Stimulated activated CD8-positive, alpha-beta memory T cell treated with anti-CD3 and anti-CD28 coated beads, Interleukin-7, amount 100 ng/mL, for 1 hour (primary cell): Measurements from ENCODE around the gene KRTAP1-1.
"Not testable (repeated sequence)": the region's sequence is repeated elsewhere in the genome, so short reads cannot be mapped to it uniquely, and the experiment has no call there.

Experiments
- DNase-seq, 2 donors: peaks; one replicate each; pipeline ENCODE4 v3.0.0-alpha.2; 2020; ENCODE audit warnings: low read depth in 2 of 2

The KRTAP1-1 gene

DNA sequence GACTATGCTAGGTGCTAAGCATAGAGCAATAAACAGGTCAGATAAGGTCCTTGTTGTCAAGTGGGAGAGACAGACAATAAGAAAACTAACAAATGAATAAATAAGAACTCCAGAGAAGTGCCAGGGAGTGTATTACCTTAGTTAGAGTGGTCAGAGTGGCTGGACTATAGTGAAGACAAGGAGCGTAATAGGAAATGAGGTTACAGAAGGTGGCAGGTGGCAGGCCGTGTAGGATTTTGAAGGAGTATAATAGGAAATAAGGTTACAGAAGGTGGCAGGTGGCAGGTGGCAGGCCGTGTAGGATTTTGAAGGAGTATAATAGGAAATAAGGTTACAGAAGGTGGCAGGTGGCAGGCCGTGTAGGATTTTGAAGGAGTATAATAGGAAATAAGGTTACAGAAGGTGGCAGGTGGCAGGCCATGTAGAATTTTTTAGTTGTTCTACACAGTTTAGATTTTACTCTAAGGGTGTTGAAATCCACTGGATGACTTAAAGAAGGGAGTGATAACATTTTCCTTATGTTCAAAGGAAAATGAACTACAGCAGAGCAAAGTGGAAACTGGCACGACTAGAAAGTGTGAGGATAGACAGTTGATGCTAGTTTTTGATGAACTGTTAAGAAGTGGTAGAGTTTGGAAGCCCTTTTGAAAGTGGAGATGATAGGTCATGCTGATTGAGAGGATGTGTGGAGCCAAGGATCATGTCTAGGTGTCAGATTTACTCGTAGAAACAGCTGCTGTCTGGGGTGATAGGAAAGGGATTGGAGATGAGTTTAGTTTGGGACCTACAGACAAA lies 28.7 kb downstream of the KRTAP1-1 start:
- no peak for DNase-seq

DNA sequence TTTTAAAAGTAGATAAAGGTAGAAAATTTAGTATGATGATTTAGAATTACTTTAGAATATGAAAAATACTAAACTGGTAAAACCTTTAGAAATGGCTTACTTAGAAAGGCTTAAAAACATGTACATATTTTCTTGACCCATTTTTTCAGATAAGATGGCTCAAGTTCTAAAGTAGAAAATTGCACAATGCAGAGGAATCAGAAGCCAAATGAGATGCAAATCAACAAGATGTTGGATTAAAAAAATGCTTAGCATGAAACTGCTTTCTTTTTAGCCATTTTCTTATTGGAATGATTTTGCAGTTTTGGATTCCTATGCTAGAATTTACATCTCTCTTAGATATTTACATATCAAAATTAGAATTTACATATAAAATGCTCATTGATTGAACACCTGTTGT lies 30.8 kb downstream of the KRTAP1-1 start:
- DNase-seq, result no peak

DNA sequence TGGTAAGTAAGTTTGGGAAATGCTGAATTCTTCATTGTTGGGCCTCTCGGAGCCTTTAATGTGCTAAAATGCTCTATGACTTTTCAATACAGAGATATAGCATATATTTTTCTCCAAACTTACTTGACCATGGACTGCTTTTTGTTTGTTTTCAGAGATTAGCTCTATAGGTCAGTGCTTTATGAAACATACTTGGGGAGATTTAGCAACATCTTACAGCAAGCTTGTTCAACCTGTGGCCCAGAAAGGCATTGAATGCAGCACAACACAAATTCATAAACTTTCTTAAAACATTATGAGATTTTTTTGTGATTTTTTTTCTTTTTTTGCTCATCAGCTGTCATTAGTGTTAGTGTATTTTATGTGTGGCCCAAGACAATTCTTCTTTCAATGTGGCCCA lies 31.3 kb downstream of the KRTAP1-1 start:
- no peak for DNase-seq

DNA sequence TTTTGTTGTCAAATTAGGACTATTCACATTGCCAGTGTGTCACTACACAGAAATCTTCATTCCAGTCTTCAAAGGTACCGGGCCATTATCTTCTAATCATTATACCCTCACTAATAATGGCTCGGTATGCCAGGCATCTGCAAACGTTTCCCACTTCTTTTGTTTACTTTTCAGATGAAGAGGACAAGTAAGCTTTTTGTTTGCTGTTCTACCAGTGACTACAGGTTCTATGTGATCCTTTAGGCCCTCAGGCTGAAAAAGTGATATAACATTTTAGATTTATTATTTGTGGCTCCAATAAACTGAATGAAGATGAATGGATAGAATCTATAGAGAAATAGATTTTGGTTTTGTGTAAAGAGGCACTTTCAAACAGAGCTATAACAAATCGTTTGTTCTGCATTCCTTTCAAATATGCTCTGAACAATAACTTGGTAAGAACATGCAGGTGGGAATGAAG lies 31.9 kb downstream of the KRTAP1-1 start:
- no peak for DNase-seq

DNA sequence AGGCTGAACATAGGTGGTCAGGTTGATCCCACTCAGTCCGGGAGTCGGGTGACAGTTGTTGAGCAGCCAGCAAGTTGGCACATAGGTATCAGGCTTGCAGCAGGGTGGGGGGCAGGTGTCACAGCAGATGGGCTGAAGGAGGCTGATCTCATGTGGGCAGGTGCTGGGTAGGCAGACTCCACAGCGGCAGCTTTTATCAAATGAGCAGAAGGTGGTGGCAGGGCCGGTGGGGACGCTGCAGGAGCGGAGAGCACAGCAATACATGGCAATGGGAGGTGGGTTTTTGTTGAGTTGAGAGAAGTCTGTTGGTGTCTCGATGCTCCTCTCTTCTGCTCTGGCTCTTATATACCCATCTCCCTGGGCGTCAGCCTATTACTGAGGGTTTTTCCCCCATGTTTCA lies 32.4 kb downstream of the KRTAP1-1 start, which contains the start of gene KRTAP3-1:
Gene KRTAP3-1 (minus strand): TSS at position 318 of the 400 bp plus-strand sequence. CDS start 54 bp downstream, at position 264.
- no peak for DNase-seq

DNA sequence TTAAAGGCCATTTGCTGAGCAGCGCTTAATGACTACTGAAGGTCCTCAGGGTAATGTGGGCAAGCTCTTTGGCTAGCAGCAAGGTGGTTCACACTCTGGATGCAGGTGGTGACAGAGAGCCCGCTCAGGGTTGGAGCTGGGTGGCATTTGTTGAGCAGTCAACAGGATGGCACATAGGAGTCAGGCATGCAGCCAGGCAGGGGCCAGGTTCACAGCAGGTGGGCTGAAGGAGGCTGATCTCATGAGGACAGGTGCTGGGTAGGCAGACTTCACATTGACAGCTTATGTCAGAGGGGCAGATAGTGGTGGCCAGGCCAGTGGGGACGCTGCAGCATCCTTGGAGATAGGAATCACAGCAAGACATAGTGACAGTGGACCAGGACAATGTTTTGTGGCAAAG lies 36.9 kb downstream of the KRTAP1-1 start:
- no peak for DNase-seq

DNA sequence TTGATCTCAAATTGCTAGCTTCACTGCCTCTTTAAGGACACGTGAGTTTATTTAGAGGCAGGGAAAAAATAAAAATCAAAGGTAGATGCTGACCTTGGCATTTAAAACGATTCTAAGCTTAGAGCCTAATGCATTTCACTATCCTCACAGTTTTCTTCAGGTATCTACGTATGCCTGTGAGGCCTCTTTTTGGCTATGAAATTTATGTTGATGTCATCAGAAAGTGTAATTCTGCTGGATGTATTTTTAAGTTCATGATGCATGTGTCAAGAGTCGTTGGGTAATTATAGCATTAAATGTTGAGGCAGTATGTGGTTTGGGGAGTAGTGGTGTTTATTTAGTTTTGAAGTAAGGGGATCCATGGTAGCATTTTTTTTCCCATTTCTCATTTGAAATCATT lies 37.3 kb downstream of the KRTAP1-1 start:
- DNase-seq, result no peak

DNA sequence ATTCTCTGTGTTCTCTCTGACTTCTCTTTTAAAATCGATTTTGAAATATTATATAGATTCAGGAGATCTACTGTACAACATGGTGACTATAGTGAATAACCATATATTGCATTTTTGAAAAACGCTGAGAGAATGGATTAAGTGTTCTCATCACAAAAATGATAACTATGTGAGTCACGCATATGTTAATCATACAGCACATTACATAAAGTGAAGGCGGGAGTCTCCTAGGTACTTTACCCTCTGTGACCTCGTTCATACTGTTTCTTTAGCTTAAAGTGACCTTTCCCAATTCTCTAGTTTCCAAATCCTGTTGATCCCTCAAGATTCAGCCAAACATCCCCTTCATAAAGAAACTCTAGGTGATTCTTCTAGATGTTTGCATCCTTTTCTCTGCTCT lies 38.4 kb downstream of the KRTAP1-1 start:
- no peak for DNase-seq

DNA sequence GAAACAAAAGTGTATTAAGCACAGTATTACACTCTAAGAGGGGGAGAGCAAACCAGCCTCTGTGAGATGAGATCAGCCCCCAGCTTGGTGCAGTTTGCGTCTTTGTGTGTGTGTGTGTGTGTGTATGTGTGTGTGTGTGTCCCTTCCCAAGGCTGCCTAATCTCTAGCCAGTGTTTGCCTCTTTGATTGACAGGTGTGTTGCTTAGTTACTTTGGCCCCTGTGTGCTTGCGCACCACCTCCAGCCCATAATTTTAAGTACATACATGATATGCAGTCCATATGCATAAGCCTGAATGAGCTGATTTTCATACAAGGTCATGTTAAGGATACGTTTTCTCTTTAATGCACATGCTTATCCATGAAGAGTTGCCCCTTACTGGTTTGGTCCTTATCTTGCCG lies 39.5 kb downstream of the KRTAP1-1 start:
- DNase-seq, result no peak

DNA sequence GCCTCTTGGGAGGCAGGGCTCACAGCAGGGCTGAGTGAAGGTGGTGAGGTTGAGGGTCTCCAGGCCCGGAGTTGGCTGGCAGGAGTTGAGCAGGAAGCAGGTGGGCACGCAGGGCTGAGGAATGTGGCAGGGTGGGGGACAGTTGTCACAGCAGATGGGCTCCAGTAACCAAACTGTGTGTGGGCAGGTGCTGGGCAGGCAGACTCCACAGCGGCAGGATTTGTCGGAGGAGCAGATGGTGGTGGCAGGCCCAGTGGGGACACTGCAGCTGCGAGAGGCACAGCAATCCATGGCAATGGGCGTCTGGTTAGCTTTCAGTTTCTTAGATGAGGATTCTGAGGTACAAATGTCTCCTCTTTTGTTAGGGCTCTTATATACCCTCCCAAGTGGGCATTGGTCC lies 41.7 kb downstream of the KRTAP1-1 start, which contains the start of gene KRTAP3-2:
Gene KRTAP3-2 (minus strand): TSS at position 344 of the 400 bp plus-strand sequence. CDS start 53 bp downstream, at position 291.
- not testable (repeated sequence) for DNase-seq

DNA sequence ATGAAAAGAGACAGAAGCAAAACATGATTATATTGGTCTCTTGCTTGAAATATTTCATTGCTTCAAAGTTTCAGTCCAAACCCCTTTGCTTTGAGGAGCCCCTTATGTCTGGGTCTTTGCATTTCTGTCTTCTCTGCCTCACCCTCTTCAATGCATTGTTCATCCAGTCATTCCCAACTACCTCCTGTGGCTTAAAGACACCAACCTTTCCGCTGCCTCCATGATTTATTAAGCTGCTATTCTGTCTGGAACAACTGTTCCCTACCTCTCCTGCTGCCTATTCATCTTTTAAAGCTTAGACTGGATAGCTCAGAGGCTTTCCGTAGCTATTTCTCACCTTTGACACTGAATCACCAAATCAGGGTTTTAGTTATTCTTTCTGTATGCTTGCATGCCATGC lies 43.9 kb downstream of the KRTAP1-1 start:
- DNase-seq, result no peak

DNA sequence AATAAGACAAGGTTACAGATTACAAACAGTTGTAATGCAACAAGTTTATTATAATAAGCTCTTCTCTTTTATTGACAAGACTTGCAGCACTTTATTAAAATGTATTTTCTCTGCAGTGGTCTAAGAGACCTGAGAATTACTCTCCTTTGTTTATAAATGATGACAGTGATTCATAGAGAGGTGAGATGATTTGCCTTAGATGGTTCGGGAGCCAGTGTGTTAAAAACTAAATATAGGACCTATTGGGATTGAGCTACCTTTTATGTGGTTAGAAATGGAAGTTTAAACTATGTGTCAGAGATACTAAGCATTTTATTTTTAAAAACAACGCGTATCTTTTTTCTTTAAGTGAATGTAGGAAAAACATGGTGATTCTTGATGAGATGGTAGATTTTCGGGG lies 44.4 kb downstream of the KRTAP1-1 start:
- no peak for DNase-seq

DNA sequence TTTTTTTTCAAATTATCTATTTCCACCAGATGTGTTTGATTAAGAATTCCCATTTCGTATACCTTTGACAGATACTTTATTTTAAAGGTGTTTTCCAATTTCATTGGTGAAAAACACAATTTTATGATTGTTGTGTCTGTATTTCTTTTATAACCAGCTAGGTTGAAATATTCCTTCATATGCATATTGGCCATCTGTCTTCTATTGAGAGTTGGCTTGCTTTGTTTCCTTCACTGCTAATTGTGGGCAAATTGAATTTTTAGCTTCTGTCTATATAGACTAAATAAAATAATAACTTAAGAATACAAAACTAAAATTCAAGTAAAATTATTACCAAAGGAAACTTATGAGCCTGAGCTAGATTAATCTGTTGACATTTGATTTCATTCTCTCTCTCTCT lies 46.1 kb downstream of the KRTAP1-1 start:
- no peak for DNase-seq

DNA sequence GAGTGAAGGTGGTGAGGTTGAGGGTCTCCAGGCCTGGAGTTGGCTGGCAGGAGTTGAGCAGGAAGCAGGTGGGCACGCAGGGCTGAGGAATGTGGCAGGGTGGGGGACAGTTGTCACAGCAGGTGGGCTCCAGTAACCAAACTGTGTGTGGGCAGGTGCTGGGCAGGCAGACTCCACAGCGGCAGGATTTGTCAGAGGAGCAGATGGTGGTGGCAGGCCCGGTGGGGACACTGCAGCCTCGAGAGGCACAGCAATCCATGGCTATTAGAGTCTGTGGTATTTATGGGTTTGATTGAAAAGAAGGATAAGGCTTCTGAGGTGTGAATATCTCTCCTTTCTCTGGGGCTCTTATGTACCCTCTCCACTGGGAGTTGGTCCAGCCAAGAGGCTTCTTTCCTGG lies 47.4 kb downstream of the KRTAP1-1 start, which contains the start of gene KRTAP3-3:
Gene KRTAP3-3 (minus strand): TSS at position 326 of the 400 bp plus-strand sequence. CDS start 67 bp downstream, at position 259.
- no peak for DNase-seq

DNA sequence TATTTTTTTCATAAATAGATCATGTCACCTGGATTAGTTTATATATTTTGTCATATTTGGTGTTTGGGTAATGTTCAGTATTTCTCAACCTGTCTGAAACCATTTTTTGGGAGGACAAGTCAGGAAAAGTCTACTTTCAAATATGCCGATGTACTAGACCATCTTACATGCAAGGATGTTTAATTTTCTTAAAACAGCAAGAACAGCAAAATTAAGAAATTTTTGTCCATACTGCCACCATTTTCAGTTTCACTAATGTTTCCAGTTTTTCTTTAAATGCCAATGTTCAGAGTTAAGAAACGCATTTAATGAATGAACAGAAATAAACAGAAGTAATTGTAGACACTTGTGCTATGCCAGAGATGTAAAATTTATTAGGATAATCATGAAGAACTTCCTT lies 48.2 kb downstream of the KRTAP1-1 start:
- no peak for DNase-seq

DNA sequence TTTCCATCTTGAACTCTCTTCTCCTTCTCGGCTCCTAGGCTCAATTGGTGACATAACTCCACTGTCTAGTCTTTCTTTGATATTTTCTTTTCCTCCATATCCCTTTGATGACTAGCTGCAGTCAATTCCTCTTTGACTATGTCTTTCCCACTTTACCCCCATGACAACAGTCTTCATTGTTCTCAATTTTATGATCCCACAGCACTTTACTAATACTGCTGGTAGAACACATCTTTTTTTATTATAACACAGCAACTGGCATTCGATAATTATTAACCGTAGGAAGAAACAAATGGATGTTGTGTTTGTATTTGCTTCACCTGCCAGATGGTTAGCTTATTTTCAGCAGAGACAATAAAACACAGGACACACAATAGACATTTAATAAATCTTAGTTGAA lies 48.6 kb downstream of the KRTAP1-1 start:
- no peak for DNase-seq
